ENCODE measurements around the gene ANKRD49. TPM values are rescaled to one million over a fixed set of nuclear protein-coding genes. Genes with fewer than 3 reads are reported as not detected.
"Not testable (repeated sequence)": the region's sequence is repeated elsewhere in the genome, so short reads cannot be mapped to it uniquely, and the experiment has no call there.

Gene ANKRD49
- total RNA-seq, 2 experiments from 2014 or later = 17.9 to 19.1 TPM

DNA sequence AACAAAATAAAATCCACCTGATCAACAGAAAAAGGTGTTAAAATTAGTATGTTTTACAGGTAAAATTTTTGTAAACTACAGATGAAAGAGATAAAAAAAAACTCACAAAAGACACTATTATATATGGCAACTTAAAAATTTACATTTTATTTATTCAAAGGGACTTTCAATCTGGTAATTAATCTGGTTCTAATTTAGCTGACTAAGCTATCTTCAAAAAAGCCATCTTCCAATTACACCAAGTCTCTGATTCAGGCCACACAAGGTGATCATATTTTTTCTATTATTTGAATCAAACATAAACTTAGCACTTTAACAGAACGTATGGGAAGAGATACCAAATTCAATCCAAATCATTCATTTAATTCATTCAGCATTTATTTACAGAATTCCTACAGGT is 7.7 kb upstream of the ANKRD49 start:
- Mint-ChIP-seq H3K27me3 (no peaks in the 10 kb centered on the region), H3K4me3 (no peak overlapping the region), H3K27ac (no peak overlapping the region), H3K36me3 (ENCODE audit: low read depth) (peaks cover 51% of the 10 kb centered on the region), H3K4me1 (ENCODE audit: low read depth) (peaks cover 3% of the 10 kb centered on the region), H3K9me3 (no peaks in the 10 kb centered on the region)
- CTCF ChIA-PET = interaction anchor here (0.8 kb wide), 1 partner anchor 11 kb away, joined by 3 read pairs; no protein-coding TSS in a partner anchor
- DNase-seq (no peak), ATAC-seq (no peak)
- intact Hi-C loops (cut with micrococcal nuclease) = no loop called here
- POLR2A ChIA-PET = no interaction called here
- TF ChIP-seq, protein P1, sequence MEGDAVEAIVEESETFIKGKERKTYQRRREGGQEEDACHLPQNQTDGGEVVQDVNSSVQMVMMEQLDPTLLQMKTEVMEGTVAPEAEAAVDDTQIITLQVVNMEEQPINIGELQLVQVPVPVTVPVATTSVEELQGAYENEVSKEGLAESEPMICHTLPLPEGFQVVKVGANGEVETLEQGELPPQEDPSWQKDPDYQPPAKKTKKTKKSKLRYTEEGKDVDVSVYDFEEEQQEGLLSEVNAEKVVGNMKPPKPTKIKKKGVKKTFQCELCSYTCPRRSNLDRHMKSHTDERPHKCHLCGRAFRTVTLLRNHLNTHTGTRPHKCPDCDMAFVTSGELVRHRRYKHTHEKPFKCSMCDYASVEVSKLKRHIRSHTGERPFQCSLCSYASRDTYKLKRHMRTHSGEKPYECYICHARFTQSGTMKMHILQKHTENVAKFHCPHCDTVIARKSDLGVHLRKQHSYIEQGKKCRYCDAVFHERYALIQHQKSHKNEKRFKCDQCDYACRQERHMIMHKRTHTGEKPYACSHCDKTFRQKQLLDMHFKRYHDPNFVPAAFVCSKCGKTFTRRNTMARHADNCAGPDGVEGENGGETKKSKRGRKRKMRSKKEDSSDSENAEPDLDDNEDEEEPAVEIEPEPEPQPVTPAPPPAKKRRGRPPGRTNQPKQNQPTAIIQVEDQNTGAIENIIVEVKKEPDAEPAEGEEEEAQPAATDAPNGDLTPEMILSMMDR (IDR thresholded peaks at IDR 0.05) = no peak

DNA sequence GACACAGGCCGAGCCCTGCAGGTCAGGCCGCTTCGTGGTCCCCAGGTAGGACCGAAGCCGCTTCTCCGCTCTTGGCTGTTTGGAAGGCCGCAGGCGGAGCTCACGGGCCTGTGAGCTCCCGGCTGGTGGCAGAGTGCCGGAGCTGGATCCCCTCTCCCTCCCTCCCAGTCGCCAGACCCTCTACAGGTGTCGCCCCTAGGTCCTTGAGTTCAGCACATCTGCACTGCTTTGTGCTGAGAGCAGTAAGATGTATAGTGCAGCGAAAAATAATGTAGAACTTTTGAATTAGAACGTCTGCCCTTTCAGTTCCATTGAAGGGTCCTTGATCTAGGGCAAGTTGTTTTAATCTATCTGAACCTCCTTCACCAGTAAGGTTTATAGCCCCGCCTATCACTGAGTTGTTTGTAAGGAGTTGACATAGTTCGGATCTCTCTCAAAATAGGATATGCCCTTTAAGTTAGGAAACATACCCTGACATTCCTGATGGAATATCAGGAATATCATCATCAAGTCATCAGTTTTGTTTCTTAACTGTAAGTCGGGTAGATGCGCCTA is 419 bp downstream of the ANKRD49 start:
- peaks cover 35% of the 10 kb centered on the region for H3K4me1 Mint-ChIP-seq (ENCODE audit: low read depth)
- intact Hi-C loops (cut with micrococcal nuclease) = no loop called here
- POLR2A ChIA-PET = interaction anchor here (2.5 kb wide), 1 partner anchor 753 kb away, joined by 10 read pairs; the partner anchor contains the start of genes C11orf54 and TAF1D
- no peaks in the 10 kb centered on the region for H3K27me3 Mint-ChIP-seq
- H3K9me3 Mint-ChIP-seq = no peaks in the 10 kb centered on the region
- CTCF ChIA-PET = interaction anchor here (1.0 kb wide), 2 partner anchors 9 to 11 kb away, joined by 4 read pairs; no protein-coding TSS in a partner anchor
- TF ChIP-seq, protein P1 (IDR thresholded peaks at IDR 0.05) = no peak
- peak overlapping the region; percentile 94 for H3K4me3 Mint-ChIP-seq
- ATAC-seq (peak; percentile 71), DNase-seq (no peak)
- peaks cover 18% of the 10 kb centered on the region for H3K36me3 Mint-ChIP-seq (ENCODE audit: low read depth)
- H3K27ac Mint-ChIP-seq = peak overlapping the region; percentile 96

DNA sequence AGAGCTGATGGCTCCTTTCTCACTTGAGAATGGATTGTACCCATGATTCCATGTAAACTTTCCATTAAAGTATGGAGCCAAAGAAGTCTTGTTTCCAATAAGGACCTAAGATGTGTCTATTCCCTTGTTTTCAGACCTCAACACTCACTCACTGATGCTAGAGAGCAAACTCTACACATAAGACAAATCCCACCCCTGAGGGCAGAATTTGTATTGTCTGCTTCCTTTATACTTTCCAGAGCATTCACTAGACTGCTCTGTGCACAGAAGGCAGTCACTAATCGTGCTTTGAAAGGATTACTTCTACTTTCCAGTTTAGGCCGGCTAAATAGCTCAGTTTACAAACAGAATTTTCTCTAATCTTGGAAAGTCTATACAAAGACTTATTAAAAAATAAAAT is 6.4 kb downstream of the ANKRD49 start:
- POLR2A ChIA-PET = interaction anchor here (1.0 kb wide), 1 partner anchor 46 kb away, joined by 3 read pairs; no protein-coding TSS in a partner anchor
- DNase-seq (no peak), ATAC-seq (no peak)
- no peak overlapping the region for H3K4me3 Mint-ChIP-seq
- no peaks in the 10 kb centered on the region for H3K27me3 Mint-ChIP-seq
- intact Hi-C loops (cut with micrococcal nuclease) = loop anchor here (10.0 kb wide), 3 partner anchors 175 to 605 kb away; no protein-coding TSS in a partner anchor
- TF ChIP-seq, protein P1 (IDR thresholded peaks at IDR 0.05) = no peak
- peak overlapping the region; percentile 22 for H3K27ac Mint-ChIP-seq
- no peaks in the 10 kb centered on the region for H3K9me3 Mint-ChIP-seq
- CTCF ChIA-PET = no interaction called here
- peaks cover 12% of the 10 kb centered on the region for H3K36me3 Mint-ChIP-seq (ENCODE audit: low read depth)
- H3K4me1 Mint-ChIP-seq (ENCODE audit: low read depth) = peaks cover 12% of the 10 kb centered on the region

DNA sequence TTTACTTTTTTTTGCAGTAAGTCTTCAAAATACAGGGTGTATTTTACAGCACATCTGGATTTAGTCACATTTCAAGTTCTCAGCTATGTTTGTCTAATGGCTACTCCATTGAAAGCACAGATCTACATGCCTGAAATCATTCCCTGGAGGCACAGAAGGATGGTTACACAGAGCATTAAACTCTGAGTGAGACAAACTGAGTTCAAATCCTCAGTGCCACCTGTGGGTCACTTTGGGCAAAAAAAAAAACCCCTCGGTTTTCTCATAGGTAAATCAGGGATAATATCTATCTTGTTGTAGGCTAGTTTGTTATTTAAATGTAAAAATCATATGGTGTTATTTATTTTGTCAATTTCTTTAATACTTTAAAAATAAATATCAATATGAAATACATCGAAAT is 7.7 kb downstream of the ANKRD49 start:
- H3K27ac Mint-ChIP-seq = no peak overlapping the region
- ChIA-PET CTCF (interaction anchor here (1.0 to 1.4 kb wide), 4 partner anchors 18 to 606 kb away, joined by 3 to 7 read pairs (median 4); no protein-coding TSS in a partner anchor), POLR2A (interaction anchor here (0.6 kb wide), 1 partner anchor 472 kb away, joined by 3 read pairs; the partner anchor contains the start of genes CWC15 and KDM4D)
- H3K27me3 Mint-ChIP-seq = no peaks in the 10 kb centered on the region
- H3K4me3 Mint-ChIP-seq = no peak overlapping the region
- intact Hi-C loops (cut with micrococcal nuclease) = loop anchor here (10.0 kb wide), 3 partner anchors 177 to 607 kb away; no protein-coding TSS in a partner anchor
- TF ChIP-seq, protein P1 (IDR thresholded peaks at IDR 0.05) = no peak
- ATAC-seq (no peak), DNase-seq (no peak)
- H3K36me3 Mint-ChIP-seq (ENCODE audit: low read depth) = peaks cover 12% of the 10 kb centered on the region
- peaks cover 4% of the 10 kb centered on the region for H3K4me1 Mint-ChIP-seq (ENCODE audit: low read depth)
- H3K9me3 Mint-ChIP-seq = no peaks in the 10 kb centered on the region

DNA sequence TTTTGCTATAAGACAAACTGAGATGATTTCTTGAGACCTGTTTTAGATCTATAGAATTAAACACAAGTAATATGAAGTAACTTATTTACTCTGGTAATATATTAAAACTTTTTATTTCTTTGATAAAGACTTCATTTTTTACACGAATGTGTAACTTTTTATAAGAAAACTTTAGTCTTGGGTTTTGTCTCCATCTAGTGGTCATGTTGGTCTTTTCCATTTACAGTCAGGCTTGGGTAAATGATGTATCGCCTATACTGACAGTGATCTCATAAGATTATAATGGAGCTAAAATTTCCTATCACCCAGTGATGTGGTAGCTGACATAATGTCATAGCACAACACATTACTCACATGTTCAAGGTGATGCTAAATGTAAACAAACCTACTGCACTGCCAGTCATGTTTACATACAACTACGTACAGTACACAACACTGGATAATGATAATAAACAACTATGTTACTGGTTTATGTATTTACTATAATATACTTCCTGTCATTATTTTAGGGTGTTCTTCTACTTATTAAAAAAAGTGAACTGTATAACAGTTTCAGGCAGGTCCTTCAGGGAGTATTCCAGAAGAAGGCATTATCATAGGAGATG is 11.0 kb downstream of the ANKRD49 start:
- CTCF ChIA-PET = interaction anchor here (0.7 to 1.5 kb wide), 19 partner anchors 8 to 710 kb away, joined by 3 to 9 read pairs (median 4); partner anchors contain the start of genes ANKRD49, C11orf97, MRE11 and PANX1
- no peaks in the 10 kb centered on the region for H3K36me3 Mint-ChIP-seq (ENCODE audit: low read depth)
- H3K4me1 Mint-ChIP-seq (ENCODE audit: low read depth) = no peaks in the 10 kb centered on the region
- DNase-seq (no peak), ATAC-seq (peak; percentile 66)
- H3K4me3 Mint-ChIP-seq = no peak overlapping the region
- POLR2A ChIA-PET = no interaction called here
- TF ChIP-seq, protein P1 (IDR thresholded peaks at IDR 0.05) = peak; percentile 69
- H3K27me3 Mint-ChIP-seq = no peaks in the 10 kb centered on the region
- no peak overlapping the region for H3K27ac Mint-ChIP-seq
- H3K9me3 Mint-ChIP-seq = no peaks in the 10 kb centered on the region
- intact Hi-C loops (cut with micrococcal nuclease) = loop anchor here (10.0 kb wide), 3 partner anchors 180 to 610 kb away; no protein-coding TSS in a partner anchor

DNA sequence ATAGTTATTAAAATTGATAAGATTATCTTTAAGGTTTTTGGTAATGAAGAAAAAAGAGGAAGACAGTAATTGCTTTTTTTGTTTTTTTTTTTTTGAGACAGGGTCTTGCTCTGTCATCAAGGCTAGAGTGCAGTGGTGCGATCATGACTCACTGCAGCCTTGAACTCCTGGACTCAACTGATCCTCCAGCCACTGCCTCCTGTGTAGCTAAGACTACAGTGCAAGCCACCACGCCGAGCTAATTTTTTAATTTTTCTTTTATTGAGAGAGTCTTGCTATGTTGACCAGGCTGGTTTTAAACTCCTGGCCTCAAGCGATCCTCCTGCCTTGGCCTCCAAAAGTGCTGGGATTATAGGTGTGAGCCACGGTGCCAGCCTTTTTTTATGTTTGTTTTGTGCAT is 12.7 kb downstream of the ANKRD49 start:
- H3K27ac Mint-ChIP-seq; H3K27me3 Mint-ChIP-seq; H3K36me3 Mint-ChIP-seq (ENCODE audit: low read depth); H3K9me3 Mint-ChIP-seq; ATAC-seq; DNase-seq; CTCF ChIA-PET; H3K4me1 Mint-ChIP-seq (ENCODE audit: low read depth); H3K4me3 Mint-ChIP-seq; POLR2A ChIA-PET: not testable (repeated sequence)
- intact Hi-C loops (cut with micrococcal nuclease) = loop anchor here (10.0 kb wide), 3 partner anchors 182 to 612 kb away; no protein-coding TSS in a partner anchor
